Measurements from ENCODE around the gene CD300LG.

CD300LG gene

GRCh38 chr17:43810823-43811222, 36.2 kb upstream of the CD300LG start:
- Histone ChIP-seq H3K9ac (ENCODE audit: low read length) (no peak overlapping the region), H3K9me2 (replicated peaks; ENCODE audit: insufficient read depth, low read length) (no peaks in the 10 kb centered on the region), H3K27ac (ENCODE audit: low read length) (no peak overlapping the region), H3K4me1 (ENCODE audit: low read length) (no peaks in the 10 kb centered on the region), H3K9me3 (replicated peaks; ENCODE audit: insufficient read depth, low read length) (no peaks in the 10 kb centered on the region), H3K4me3 (ENCODE audit: low read length) (no peak overlapping the region), H3K4me2 (ENCODE audit: low read depth, low read length) (no peak overlapping the region), H3K36me3 (replicated peaks; ENCODE audit: insufficient read depth, low read length) (no peaks in the 10 kb centered on the region), H3K79me2 (ENCODE audit: low read length) (no peaks in the 10 kb centered on the region), H4K20me1 (ENCODE audit: insufficient read depth, low read length) (no peaks in the 10 kb centered on the region), H2AFZ (ENCODE audit: low read length) (no peak overlapping the region), H3K27me3 (replicated peaks; ENCODE audit: insufficient read depth, low read length) (peaks cover 38% of the 10 kb centered on the region), H3F3A (ENCODE audit: insufficient read depth, low read length) (no peaks in the 10 kb centered on the region)
- TF ChIP-seq CTCF (IDR thresholded peaks at IDR 0.05; ENCODE audit: low read length) (no peak), EZH2 (optimal IDR thresholded peaks at IDR 0.05; ENCODE audit: low read depth, low read length) (no peak), EZH2phosphoT487 (IDR thresholded peaks at IDR 0.05; ENCODE audit: low read length) (no peak)
- no peak for DNase-seq

- no peak for TF ChIP-seq CTCF (IDR thresholded peaks at IDR 0.05; ENCODE audit: low read length)
- no peak for TF ChIP-seq EZH2phosphoT487 (IDR thresholded peaks at IDR 0.05; ENCODE audit: low read length)
- no peak for TF ChIP-seq EZH2 (optimal IDR thresholded peaks at IDR 0.05; ENCODE audit: low read depth, low read length)
- no peaks in the 10 kb centered on the region for H3K36me3 ChIP-seq (replicated peaks; ENCODE audit: insufficient read depth, low read length)
Measured at GRCh38 chr17:43812396-43813265, 34.3 kb upstream of the CD300LG start.

GRCh38 chr17:43813386-43813785, 33.6 kb upstream of the CD300LG start:
- no peaks in the 10 kb centered on the region for H4K20me1 ChIP-seq (ENCODE audit: insufficient read depth, low read length)
- no peak for DNase-seq
- H3K27me3 ChIP-seq (replicated peaks; ENCODE audit: insufficient read depth, low read length), result peaks cover 38% of the 10 kb centered on the region
- H3K4me2 ChIP-seq (ENCODE audit: low read depth, low read length), result no peak overlapping the region
- H3K79me2 ChIP-seq (ENCODE audit: low read length), result no peaks in the 10 kb centered on the region
- H2AFZ ChIP-seq (ENCODE audit: low read length), result no peak overlapping the region
- no peak overlapping the region for H3K9ac ChIP-seq (ENCODE audit: low read length)
- H3K4me1 ChIP-seq (ENCODE audit: low read length), result no peaks in the 10 kb centered on the region
- H3F3A ChIP-seq (ENCODE audit: insufficient read depth, low read length), result no peaks in the 10 kb centered on the region
- no peaks in the 10 kb centered on the region for H3K9me2 ChIP-seq (replicated peaks; ENCODE audit: insufficient read depth, low read length)
- no peak overlapping the region for H3K27ac ChIP-seq (ENCODE audit: low read length)
- no peaks in the 10 kb centered on the region for H3K9me3 ChIP-seq (replicated peaks; ENCODE audit: insufficient read depth, low read length)
- no peak for TF ChIP-seq CTCF (IDR thresholded peaks at IDR 0.05; ENCODE audit: low read length)
- no peak for TF ChIP-seq EZH2phosphoT487 (IDR thresholded peaks at IDR 0.05; ENCODE audit: low read length)
- TF ChIP-seq EZH2 (optimal IDR thresholded peaks at IDR 0.05; ENCODE audit: low read depth, low read length), result no peak
- no peaks in the 10 kb centered on the region for H3K36me3 ChIP-seq (replicated peaks; ENCODE audit: insufficient read depth, low read length)
- H3K4me3 ChIP-seq (ENCODE audit: low read length), result no peak overlapping the region

More at GRCh38 chr17:43812396-43813265, 34.3 kb upstream of the CD300LG start:
- H3K79me2 ChIP-seq (ENCODE audit: low read length), result no peaks in the 10 kb centered on the region
- H3K9me2 ChIP-seq (replicated peaks; ENCODE audit: insufficient read depth, low read length), result no peaks in the 10 kb centered on the region
- DNase-seq, result no peak
- no peak overlapping the region for H3K9ac ChIP-seq (ENCODE audit: low read length)
- H4K20me1 ChIP-seq (ENCODE audit: insufficient read depth, low read length), result no peaks in the 10 kb centered on the region
- no peak overlapping the region for H3K27ac ChIP-seq (ENCODE audit: low read length)
- no peaks in the 10 kb centered on the region for H3K9me3 ChIP-seq (replicated peaks; ENCODE audit: insufficient read depth, low read length)
- no peaks in the 10 kb centered on the region for H3F3A ChIP-seq (ENCODE audit: insufficient read depth, low read length)
- peaks cover 38% of the 10 kb centered on the region for H3K27me3 ChIP-seq (replicated peaks; ENCODE audit: insufficient read depth, low read length)
- no peaks in the 10 kb centered on the region for H3K4me1 ChIP-seq (ENCODE audit: low read length)
- no peak overlapping the region for H2AFZ ChIP-seq (ENCODE audit: low read length)
- H3K4me2 ChIP-seq (ENCODE audit: low read depth, low read length), result no peak overlapping the region
- no peak overlapping the region for H3K4me3 ChIP-seq (ENCODE audit: low read length)

All from MM.1S (cell line).